GM18519 (cell line): ENCODE results near the gene LRRN2.

ENCODE experiments used
- ATAC-seq: cut with Tn5 transposase; IDR thresholded peaks from one replicate; pipeline ENCODE4 v1.9.1; 2021; ENCODE audit warnings: mild to moderate bottlenecking, moderate library complexity; ENCODE audit not compliant: unreplicated experiment, low FRiP score

LRRN2 gene

DNA sequence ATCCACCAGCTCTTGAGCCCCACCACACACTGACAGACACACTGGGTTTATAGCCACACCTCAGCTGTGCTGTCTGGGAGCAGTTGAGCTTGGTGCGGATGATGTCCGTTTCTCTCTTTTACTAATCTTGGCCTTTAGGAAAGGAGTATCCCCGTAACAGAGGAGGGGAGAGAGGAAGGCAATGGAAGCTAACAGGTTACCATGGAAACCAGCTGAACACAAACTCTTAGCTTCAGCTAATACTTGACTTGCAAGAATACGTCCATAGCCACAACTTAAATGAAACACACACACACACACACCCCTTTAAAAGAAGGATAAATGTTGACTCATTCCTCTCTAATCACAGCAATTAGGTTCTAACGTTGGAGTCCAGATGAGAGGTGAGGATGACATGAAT is 28.0 kb upstream of the LRRN2 start:
- ATAC-seq, result no peak

DNA sequence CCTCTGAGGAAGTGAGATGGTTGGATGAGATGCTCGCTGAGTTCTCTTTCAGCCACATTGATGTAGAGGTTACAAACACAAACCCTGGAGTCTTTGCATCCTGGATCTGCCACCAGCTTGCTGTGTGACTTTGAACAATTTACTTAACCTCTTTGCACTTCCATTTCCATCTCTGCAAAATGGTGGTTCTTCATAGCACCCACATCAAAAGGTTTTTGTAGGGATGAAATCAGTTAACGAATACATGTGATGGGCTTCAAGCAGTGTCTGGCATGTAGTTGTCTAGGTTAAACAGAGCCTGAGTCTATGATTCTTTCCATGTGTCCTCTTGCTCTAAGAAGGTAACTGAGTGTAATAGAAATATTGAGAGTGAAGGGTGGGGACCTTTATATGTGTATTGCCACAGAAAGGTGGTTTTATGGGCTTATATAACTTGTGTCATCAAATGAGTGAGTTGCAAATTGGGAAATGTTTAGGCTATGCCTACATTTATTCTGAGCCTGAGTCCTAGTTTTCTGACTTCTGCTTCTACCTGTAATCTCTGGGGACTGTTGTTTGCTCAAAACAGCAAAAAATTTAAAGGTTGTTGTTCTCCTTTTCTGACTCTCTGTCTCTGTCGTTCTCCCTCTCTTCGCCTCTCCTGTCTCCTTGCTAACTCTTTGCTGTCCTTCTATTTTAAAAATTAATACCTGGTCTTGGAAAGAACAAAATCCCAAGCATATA is 27.3 kb upstream of the LRRN2 start:
- ATAC-seq, result no peak

DNA sequence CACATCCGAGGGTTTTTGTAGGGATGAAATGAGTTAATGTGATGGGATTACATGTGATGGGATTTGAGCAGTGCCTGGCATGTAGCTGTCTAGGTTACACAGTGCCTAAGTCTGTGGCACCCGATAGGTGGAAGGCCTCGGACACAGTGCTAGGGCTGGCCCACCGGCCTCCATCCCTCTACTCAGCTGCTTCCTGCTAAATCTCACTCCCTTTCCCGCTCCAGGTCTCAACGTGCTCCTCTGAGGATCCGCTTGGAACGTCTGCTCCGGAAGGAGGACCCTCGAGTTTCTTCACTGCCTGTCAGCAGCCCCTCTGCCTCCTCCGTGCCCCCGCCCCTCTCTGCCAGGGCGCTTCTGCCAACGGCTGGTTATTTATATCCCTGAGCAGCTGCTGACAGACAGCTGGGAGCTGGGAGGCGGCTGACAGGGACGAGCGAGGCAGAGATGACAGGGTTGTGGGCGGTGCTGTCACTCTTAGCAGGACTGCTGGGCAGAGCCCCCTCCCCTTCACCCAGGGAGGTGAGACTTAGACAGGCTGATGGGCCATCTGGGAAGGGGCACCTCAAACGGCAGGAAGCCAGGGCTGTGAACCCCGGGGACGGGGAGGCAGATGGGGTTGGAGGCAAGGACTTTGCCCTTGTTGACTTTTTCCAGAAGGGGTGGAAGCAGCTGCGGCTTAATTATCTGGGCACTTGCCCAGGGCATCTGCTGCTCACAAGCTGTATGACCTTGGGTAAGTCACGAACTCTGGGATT is 26.6 kb upstream of the LRRN2 start:
- ATAC-seq, result no peak

DNA sequence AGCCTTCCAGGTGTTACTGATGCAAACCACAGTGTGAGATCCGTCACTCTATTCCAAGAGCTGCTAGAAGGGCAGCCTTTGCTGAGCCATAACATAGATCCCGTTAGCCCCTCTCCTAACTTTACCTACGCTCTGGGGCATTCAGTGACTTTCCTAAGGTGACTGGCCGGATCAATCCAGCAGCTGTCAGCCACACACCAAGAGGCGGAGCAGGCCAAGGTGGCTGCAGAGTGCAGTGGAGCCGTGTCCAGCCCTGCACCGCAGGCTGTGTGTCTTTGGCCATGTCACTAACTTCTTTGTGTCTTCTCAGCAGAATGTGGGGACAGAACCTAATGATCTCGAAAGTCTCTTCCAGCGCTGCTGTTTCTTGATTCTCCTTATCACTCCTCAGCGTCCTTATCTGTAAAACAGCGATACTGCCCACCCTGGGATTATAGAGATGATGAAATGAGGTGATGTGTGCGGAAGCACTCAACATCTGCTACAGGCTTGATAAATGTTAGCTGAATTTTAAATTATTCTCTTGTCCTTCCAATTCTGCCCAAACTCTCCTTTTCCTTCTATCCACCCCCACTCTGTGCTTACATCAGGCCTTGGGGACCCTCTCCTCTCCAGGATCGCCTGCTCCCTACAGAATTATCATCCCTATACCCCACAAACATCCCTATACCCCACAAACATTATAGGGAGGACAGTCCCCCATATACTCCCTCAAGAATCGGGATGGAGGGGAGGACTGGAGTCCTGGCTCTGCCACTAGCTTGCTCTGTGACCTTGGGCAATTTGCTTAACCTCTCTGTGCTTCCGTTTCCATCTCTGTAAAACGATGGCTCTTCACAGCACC is 25.8 kb upstream of the LRRN2 start:
- no peak for ATAC-seq

DNA sequence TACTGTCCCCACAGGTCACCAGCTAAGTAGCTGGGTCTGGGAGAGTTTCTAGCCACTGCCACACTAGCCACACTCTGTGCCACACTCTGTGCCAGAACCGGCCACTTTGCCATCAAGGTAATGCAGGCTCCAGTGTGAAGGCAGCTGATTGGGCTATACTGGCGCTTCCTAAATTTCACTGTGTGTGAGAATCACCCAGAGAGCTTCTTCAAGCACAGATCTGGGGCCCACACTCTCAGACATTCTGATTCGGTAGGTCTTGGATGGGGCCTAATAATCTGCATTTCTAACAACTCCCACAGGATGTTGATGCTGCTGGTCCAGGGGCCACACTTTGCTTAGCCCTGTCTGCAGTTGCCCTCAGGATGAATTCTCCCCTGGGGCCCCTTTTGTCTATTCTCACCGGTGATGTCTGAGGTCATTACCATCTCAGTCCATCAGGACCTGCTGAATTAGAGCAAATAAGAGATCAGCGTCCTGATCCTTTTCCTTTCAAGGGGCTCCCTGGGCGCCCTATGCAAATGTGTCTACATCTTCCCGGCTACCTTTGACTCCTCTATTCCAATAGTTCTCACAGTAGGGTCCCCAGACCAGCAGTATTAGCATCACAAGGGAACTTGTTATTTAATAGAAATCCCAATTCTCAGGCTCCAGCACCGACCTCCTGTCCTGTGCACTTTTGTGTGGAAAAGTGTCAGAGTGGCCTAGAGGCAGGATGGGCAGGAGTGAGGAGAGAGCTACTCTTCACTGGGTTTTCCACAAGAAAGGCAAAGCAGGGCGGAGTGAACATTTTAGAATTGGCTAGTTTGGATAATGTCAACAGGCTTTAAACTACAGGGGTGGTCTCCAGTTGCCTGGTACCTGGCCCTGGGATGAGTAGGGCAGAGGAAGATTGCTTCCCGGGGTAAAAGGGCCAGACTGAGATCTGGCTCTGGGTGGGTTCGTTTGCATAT is 24.7 kb upstream of the LRRN2 start:
- no peak for ATAC-seq

DNA sequence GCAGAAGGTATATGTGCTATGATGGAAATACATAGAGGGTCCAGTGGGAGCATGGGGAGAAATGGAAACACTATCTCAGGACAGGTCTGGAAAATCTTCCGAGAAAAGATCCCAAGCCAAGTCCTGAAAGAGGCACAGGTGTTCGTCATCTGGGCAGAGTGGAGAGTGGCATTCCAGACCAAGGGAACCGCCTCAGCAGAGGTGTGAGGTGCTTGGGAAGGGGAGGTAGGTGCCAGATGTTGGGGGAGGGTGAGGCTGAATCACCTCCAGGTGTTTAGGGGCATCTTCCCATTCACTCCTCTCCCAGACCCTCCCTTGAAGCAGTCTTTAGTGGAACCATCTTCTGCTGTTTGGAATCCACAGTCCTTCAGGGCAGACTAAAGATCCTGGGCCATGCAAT is 23.5 kb upstream of the LRRN2 start:
- no peak for ATAC-seq

DNA sequence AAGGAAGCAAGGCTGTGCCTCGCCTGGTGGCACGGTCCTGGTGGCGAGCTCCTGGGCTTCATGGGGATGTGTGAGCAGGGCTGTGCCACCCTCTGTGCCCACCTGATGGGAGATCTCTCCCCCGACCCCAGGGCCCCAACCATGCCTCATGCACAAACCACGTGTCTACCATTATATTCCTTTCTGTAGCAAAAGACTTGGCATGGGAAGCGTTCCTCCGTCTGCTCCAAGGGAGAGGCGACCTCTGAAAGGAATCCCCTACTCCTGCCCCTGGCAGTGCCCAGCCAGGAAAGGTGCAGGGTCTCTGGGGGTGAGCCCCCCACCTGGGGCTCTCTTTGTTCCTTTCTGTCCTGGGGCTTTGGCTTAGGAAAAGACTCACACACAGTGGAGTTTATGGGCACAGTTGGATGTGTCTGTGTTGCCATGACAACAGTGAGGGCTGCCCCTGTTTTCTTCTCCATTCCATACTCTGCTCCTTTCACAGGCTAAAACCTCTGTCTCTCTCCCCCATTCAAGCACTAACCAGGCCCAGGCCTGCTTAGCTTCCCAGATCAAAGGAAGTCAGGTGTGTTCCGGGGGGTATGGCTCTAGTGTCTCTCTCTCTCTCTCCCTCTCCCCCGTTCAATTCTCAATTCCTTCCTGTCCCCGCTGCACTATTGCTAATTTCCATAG is 21.4 kb upstream of the LRRN2 start:
- no peak for ATAC-seq

DNA sequence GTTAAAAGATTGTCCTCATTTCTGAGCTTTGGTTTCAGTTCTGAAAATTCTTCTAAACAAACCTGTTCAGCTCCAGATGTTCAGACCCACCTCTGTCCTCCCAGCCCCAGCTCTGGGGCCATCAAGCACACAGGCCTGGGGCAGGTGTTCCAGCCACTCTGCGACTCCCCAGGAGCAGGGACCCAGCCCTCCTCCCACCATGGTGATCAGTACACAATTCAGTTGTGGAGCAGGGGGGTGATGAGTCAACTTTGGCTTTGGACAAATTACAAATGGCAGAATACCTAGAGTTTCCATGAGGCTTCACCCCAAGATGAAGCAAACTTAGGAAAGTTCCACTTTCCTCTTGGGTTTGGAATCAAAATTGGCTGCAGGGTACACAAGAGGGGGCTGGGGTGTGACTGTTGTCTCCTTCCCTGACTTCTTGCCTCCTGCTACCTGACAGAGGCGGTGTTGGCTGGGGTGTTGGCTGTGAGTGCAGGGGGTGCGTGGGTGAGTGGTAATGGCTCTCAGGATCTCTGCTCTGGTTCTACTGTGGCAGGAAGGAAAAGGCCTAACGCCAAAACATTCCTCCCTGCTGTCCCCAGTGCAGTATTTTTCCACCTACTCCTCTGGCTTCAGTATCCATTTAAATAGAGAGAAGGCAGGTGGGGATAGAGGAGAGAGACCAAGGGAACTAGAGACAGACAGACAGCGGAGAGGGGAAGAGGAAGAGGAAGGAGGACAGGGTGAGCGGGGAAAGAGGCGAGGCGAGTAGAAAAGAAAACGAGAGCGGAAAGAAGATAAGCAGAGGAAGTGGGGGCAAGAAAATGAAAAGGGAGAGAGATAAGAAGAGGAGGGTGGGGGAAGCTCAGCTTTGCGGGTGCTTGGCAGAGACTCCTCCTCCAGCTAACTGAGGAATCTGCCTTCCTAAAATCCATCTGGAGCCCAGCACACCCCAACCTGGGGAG is 20.6 kb upstream of the LRRN2 start:
- no peak for ATAC-seq

DNA sequence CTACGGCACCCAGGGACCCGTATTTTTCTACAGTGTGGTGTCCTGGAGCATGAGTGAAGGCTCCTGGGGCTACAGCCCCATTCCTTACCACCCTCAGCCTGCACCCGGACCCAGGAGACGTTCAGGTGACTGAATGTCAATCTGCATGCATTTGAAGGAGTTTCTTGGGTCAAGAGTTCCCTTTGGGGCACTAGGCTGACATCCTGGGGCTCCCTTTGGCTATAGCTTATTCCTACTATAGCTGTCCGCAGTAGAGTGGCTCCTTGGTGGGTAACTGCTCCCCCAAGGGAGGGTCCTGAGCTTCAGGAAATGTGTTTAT is 19.9 kb upstream of the LRRN2 start:
- no peak for ATAC-seq

DNA sequence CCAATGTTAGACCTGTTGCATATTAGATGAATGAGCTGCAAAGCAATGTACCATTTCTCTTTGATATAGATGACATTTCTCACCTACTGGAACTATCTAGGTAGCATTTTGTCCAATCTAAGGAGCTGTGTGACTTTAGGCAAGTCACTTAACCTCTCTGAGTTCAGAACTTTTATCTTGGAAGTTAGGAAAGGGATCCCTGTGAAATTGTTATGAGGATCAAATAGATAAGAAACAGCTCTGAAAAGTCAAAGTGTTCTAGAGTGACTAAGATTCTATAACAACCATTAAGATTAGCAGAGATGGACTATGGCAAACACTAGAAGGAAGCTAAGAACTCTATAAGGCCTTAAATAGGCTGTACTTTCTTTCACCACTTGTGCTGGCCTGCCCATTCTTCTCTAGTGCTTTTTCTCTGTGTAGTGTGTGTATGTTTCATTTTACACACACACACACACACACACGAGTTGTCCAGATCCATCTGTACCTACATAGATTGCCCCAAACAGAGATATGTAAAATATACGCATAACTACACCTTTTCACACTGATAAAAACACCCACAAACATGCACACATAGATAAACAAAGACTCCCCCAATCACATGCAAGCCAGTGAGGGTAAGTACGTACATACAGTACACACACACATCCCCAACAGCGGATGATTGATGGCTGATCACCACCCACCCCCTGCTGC is 19.4 kb upstream of the LRRN2 start:
- no peak for ATAC-seq

DNA sequence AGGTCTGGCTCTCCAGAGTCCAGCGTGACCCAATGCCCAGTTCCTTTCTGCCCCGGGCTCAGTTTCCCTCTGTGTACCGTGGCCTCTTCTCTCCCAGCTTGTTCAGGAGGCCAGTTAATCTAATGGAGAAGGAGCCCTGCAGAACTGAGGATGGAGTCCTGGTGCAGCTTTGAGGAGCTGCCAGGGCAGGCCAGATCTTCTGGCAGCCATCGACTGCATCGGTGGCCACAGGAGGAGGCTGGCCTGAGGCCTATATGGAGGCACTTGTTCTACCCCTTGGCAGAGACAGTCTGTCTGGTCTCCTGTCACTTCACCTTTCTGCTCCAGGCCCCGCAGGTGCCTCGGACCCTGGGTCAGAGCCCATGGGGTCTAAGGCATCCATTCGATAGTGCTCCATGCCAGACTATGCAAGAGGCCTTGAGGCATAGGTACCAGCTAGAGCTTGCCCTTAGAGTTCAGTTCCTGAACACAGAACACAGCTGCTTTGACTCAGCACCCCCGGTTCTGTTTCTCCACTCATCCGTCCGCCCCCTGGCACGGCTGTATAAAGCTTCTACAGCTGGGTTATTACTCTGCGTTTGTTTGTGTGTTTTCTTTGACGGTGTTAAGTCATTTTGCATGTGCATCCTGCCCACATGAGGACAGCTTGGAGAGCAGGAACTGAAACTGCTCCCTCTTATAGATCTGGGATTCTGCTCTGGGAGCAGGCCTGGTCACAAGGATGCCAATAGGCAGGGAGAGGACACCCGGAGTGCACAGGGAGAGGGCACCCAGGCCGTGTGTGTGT is 18.5 kb upstream of the LRRN2 start:
- ATAC-seq, result no peak

DNA sequence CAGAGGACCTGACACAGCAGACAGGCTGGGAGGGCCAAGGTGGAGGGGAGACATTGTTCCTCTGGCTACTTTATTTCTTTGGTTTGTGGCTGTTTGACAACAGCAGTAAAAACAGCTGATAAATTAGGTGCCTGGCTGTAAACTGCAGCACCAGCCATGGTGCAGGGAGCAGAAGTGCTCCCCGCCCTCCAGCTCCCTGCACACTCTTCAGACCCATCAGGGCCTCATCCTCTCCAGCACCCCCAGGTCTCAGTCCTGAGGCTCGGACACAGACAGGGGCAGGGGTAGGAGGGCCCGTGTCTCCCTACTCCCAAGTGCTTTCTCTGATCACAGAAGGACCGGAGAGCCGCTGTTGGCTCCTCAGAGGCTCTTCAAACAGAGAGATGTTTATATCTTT is 17.7 kb upstream of the LRRN2 start:
- no peak for ATAC-seq

DNA sequence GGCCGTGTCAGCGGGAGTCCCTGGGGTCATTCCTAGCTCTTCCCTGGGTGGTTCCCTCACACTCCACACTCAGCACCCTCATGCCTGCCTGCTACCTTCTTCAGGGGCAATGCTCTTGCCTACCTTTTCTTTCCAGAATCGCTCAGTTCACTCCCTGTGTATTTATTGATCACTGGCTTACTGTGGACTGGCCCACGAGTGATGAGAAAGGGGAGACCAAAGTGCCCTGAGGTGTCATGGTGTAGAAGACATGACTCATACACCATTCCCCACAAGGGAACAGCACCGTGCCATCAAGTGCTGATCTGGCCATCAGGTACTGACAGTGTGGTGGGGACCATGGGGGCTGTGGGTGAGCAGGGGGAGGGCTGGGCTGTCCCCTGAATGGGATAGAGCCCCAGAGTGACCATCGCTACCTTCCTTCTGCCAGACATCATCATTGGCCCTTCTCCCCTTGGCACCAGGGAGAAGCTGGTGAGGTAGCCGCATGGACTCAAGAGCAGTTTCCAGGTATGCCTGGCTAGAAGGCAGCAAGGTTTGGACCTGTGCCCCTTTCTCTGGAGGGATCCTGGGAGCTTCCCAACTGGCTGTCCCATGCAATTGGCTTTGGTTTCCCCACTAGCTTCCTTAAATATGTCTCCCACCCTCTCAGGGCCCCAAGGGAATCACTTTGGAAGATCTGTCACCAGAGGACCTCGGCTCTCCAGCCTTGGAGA is 17.2 kb upstream of the LRRN2 start:
- ATAC-seq, result no peak

DNA sequence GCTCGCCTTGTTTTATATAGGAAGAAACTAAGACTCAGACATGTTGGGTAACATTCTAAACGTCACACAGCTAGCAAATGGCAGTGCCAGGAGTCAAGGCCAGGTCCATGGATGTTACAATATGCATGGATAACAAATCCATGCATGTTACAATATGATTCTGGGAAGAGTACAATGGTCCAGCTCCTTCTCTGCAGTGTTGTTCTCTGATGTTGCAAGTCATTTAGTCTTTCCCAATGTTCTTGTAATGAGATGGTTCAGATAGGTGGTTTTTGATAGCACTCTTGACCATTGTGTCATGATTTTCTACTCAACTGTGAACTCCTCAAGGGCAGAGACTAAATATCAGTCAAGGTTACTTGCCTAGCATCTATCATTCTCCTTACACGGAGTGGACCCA is 15.7 kb upstream of the LRRN2 start:
- no peak for ATAC-seq

DNA sequence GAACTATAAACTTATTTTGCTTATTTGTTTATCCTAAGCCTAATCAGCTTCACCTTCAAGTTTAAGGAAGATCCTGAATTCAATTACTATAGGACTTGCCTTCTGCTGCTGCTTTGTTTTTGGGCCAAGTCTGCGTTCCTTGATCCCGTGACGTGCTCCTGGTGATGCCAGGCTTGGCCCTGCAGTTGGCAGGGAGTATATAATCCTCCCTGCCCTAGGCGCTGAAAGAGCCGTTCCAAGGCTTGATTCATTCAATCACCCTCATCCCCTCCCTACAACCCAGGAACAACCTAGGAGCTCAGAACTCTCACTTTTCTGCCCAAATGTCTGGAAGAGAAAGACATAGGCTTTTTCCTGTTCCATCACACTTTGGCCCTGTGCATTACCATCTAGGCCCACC is 12.4 kb upstream of the LRRN2 start:
- no peak for ATAC-seq

DNA sequence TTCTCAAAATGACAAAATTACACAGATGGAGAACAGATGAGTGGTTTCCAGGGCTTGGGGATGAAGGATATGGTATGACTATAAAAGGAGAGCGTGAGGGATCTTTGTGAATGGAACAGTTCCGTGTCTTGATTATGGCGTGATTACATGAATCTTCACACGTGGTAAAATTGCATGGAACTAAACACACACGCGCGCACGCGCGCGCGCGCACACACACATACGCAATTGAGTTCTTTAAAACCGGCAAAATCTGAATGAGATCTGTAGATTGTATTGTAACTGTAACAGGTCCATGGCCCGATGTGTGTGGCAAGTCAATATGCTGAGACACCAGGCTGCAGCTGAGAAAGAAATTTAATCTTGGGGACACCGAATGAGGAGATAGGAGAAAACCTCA is 11.1 kb upstream of the LRRN2 start:
- ATAC-seq, result no peak

DNA sequence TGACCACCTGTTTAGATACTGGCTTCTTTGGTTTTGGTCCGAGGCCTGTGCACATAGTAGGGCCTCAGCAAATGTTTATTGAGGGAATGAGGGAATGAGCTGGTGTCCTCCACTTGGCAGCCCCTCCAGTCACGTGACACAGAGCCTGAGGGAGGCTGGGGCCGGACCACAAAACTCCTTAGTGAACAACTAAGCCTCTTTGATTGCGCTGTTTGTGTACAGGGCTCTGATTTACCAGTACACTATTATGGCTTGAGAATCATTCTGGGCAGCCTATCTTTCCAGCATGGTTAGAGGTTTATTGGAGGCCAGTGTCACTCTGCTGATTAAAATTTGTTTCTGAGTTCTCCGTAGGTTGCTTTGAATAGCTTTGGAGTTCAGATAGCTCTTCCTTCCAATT is 10.2 kb upstream of the LRRN2 start:
- no peak for ATAC-seq
